Sciatic nerve (tissue), 2 donors: ENCODE results near the gene TAP1. TPM values are rescaled to one million over a fixed set of nuclear protein-coding genes. Genes with fewer than 3 reads are reported as not detected.

Experiments
- ATAC-seq: fragments of 200-7000 bp; cut with Tn5 transposase; one replicate; pipeline ENCODE4 v1.9.1; 2020; ENCODE audit warnings: mild to moderate bottlenecking, moderate library complexity
- DNase-seq: peaks from one replicate; pipeline ENCODE4 v3.0.0-alpha.2; 2020; ENCODE audit warnings: low spot score
- intact Hi-C: fragments of 100-400 bp; cut with DNase I; formaldehyde crosslinking; loops from one replicate; pipeline ENCODE4 v1.14.2; 2022
- total RNA-seq: library from RNA; stranded (reverse); fragmentation: NEBNext Ultra II Directional; extraction: Animal tissue kit (Norgen Biotek cat#: 25700); gene quantifications from one replicate; pipeline ENCODE4 v1.2.1, GENCODE V29; 2021
- donor health status: DM: no; HTN: no; CAD: no.
- donor health status: DM: no; HTN: no; CAD: no.

Gene TAP1
- total RNA-seq, 1 donor from 2014 or later = 32.8 TPM

- intact Hi-C loops = no loop called here
- ATAC-seq (no peak), DNase-seq (no peak)
Measured at GRCh38 chr6:32867554-32868256, 14.2 kb upstream of the TAP1 start.

GRCh38 chr6:32867022-32867477, 13.5 kb upstream of the TAP1 start:
- ATAC-seq = no peak
- intact Hi-C loops = no loop called here
- no peak for DNase-seq

- intact Hi-C loops = no loop called here
Measured at GRCh38 chr6:32865724-32866443, 12.4 kb upstream of the TAP1 start.

GRCh38 chr6:32862725-32863124, 9.2 kb upstream of the TAP1 start:
- ATAC-seq = no peak
- intact Hi-C loops = no loop called here
- DNase-seq = no peak

More at GRCh38 chr6:32865724-32866443, 12.4 kb upstream of the TAP1 start:
- DNase-seq (no peak), ATAC-seq (no peak)

- intact Hi-C loops = no loop called here
- DNase-seq (no peak), ATAC-seq (no peak)
Measured at GRCh38 chr6:32860674-32861073, 7.2 kb upstream of the TAP1 start.

- ATAC-seq (no peak), DNase-seq (no peak)
- intact Hi-C loops = no loop called here
Measured at GRCh38 chr6:32858194-32858593, 4.7 kb upstream of the TAP1 start.

- no peak for DNase-seq
- no peak for ATAC-seq
- intact Hi-C loops = no loop called here
Measured at GRCh38 chr6:32857156-32857891, 3.8 kb upstream of the TAP1 start.

- no peak for ATAC-seq
- intact Hi-C loops = no loop called here
- DNase-seq = no peak
Measured at GRCh38 chr6:32855467-32856174, 2.1 kb upstream of the TAP1 start.

- ATAC-seq (peak; percentile 58), DNase-seq (peak; percentile 71)
- intact Hi-C loops = no loop called here
Measured at GRCh38 chr6:32854376-32855178, 1.1 kb upstream of the TAP1 start.

- ATAC-seq (peak; percentile 29), DNase-seq (peak; percentile 74)
- intact Hi-C loops = no loop called here
Measured at GRCh38 chr6:32852844-32853540, 512 bp downstream of the TAP1 start.

- intact Hi-C loops = no loop called here
- no peak for ATAC-seq
- DNase-seq = peak; percentile 71
Measured at GRCh38 chr6:32852018-32852843, 1.3 kb downstream of the TAP1 start.

- ATAC-seq = no peak
- DNase-seq = no peak
- intact Hi-C loops = no loop called here
Measured at GRCh38 chr6:32851025-32851424, 2.5 kb downstream of the TAP1 start.

GRCh38 chr6:32849126-32849525, 4.4 kb downstream of the TAP1 start:
- ATAC-seq (no peak), DNase-seq (no peak)
- intact Hi-C loops = no loop called here

- intact Hi-C loops = no loop called here
- no peak for DNase-seq
- ATAC-seq = no peak
Measured at GRCh38 chr6:32847795-32848194, 5.7 kb downstream of the TAP1 start.

GRCh38 chr6:32847004-32847403, 6.5 kb downstream of the TAP1 start:
- intact Hi-C loops = no loop called here
- DNase-seq (no peak), ATAC-seq (no peak)

- intact Hi-C loops = no loop called here
- DNase-seq = no peak
- ATAC-seq = no peak
Measured at GRCh38 chr6:32845384-32845884, 8.1 kb downstream of the TAP1 start.

- no peak for ATAC-seq
- no peak for DNase-seq
- intact Hi-C loops = no loop called here
Measured at GRCh38 chr6:32844839-32845383, 8.6 kb downstream of the TAP1 start.
